IMR-90 (cell line): ENCODE results near the gene TUBGCP3. TPM values are rescaled to one million over a fixed set of nuclear protein-coding genes. Genes with fewer than 3 reads are reported as not detected.
A peak's percentile ranks its signal among the peaks of the same experiment; 100 is the strongest.

Source experiments
- ATAC-seq: fragments of 200-7000 bp; cut with Tn5 transposase; 2 replicates; pipeline ENCODE4 v1.9.1; 2020; ENCODE audit warnings: low read depth, mild to moderate bottlenecking, moderate library complexity
- BruUV-seq: library from RNA; stranded (reverse); fragments of 400-500 nt; replicated peaks from 2 replicates; lab custom pipeline; 2021; lab: Mats Ljungman, UMichigan
- CTCF ChIA-PET: fragments of 300-600 bp; formaldehyde crosslinking; extraction: SDS; loops from one replicate; lab custom pipeline; 2021; ENCODE audit warnings: antibody characterized with exemption; lab: Yijun Ruan, JAX
- POLR2A ChIA-PET: fragments of 300-600 bp; sonication (Branson Sonifier 250); formaldehyde crosslinking; loops from one replicate; lab custom pipeline; 2022; ENCODE audit warnings: antibody characterized with exemption; ENCODE audit not compliant: unreplicated experiment; lab: Charles Lee
- DNase-seq: peaks from one replicate; pipeline ENCODE4 v3.0.0; 2013
- H2AFZ ChIP-seq: replicated peaks from 2 replicates; pipeline ENCODE3; 2013; ENCODE audit warnings: low read length, mild to moderate bottlenecking; ENCODE audit not compliant: poor library complexity
- H2AK5ac ChIP-seq: 2 replicates; pipeline ENCODE4 v1.6.1; 2013; ENCODE audit warnings: low read depth, low read length, inconsistent platforms
- H2AK9ac ChIP-seq: replicated peaks from 2 replicates; pipeline ENCODE3; 2013; ENCODE audit warnings: mild to moderate bottlenecking, low read depth, low read length, moderate library complexity; ENCODE audit not compliant: poor library complexity
- H2BK120ac ChIP-seq: 2 replicates; pipeline ENCODE4 v1.6.1; 2013; ENCODE audit warnings: low read depth, low read length, inconsistent platforms
- H2BK15ac ChIP-seq: 3 replicates; pipeline ENCODE4 v1.6.1; 2013; ENCODE audit warnings: low read depth, low read length, inconsistent platforms
- H2BK20ac ChIP-seq: 2 replicates; pipeline ENCODE4 v1.6.1; 2013; ENCODE audit warnings: low read depth, mild to moderate bottlenecking, inconsistent platforms, low read length, moderate library complexity
- H2BK5ac ChIP-seq: 2 replicates; pipeline ENCODE4 v1.6.1; 2013; ENCODE audit warnings: mild to moderate bottlenecking, low read depth, low read length, inconsistent platforms; ENCODE audit not compliant: poor library complexity, severe bottlenecking
- H3K14ac ChIP-seq: replicated peaks from 2 replicates; pipeline ENCODE4 v1.6.1; 2013; ENCODE audit warnings: low read depth, low read length, inconsistent platforms
- H3K18ac ChIP-seq: 2 replicates; pipeline ENCODE4 v1.6.1; 2013; ENCODE audit warnings: low read depth, low read length, control low read depth
- H3K23ac ChIP-seq: 2 replicates; pipeline ENCODE4 v1.6.1; 2013; ENCODE audit warnings: low read depth, low read length, inconsistent platforms
- H3K27ac ChIP-seq: 2 replicates; pipeline ENCODE4 v1.5.1; 2013; ENCODE audit warnings: mild to moderate bottlenecking, control low read depth, low read length; ENCODE audit not compliant: insufficient read depth
- H3K27me3 ChIP-seq: 2 replicates; pipeline ENCODE4 v1.6.1; 2013; ENCODE audit warnings: low read length; ENCODE audit not compliant: control insufficient read depth, insufficient read depth
- H3K36me3 ChIP-seq: 2 replicates; pipeline ENCODE4 v1.6.1; 2013; ENCODE audit warnings: low read length, mixed read lengths; ENCODE audit not compliant: control insufficient read depth, insufficient read depth
- H3K4ac ChIP-seq: 2 replicates; pipeline ENCODE4 v1.6.1; 2013; ENCODE audit warnings: low read depth, low read length, inconsistent platforms
- H3K4me1 ChIP-seq: 2 replicates; pipeline ENCODE4 v1.6.1; 2013; ENCODE audit warnings: low read length, mixed read lengths; ENCODE audit not compliant: control insufficient read depth, insufficient read depth
- H3K4me2 ChIP-seq: 2 replicates; pipeline ENCODE4 v1.6.1; 2013; ENCODE audit warnings: low read depth, mild to moderate bottlenecking, control low read depth, low read length, moderate library complexity
- H3K4me3 ChIP-seq: 2 replicates; pipeline ENCODE4 v1.5.1; 2013; ENCODE audit warnings: low read depth, mild to moderate bottlenecking, control low read depth, low read length, moderate library complexity; ENCODE audit not compliant: insufficient read depth
- H3K56ac ChIP-seq: 2 replicates; pipeline ENCODE4 v1.6.1; 2013; ENCODE audit warnings: low read length, inconsistent platforms; ENCODE audit not compliant: insufficient read depth; ENCODE audit errors: extremely low read depth
- H3K79me1 ChIP-seq, 2 experiments: 2 replicates each; pipeline ENCODE4 v1.6.1; 2013; ENCODE audit warnings: low read length in 2 of 2, inconsistent platforms in 1 of 2, low read depth in 1 of 2
- H3K9ac ChIP-seq: 2 replicates; pipeline ENCODE4 v1.6.1; 2013; ENCODE audit warnings: low read depth, low read length, control low read depth
- H3K9me1 ChIP-seq: 2 replicates; pipeline ENCODE4 v1.6.1; 2013; ENCODE audit warnings: low read length, inconsistent platforms; ENCODE audit not compliant: insufficient read depth
- H3K9me3 ChIP-seq: 2 replicates; pipeline ENCODE4 v1.6.1; 2013; ENCODE audit warnings: low read length; ENCODE audit not compliant: control insufficient read depth, insufficient read depth
- H4K20me1 ChIP-seq: 2 replicates; pipeline ENCODE4 v1.6.1; 2013; ENCODE audit warnings: low read length, inconsistent platforms; ENCODE audit not compliant: insufficient read depth
- H4K5ac ChIP-seq: 2 replicates; pipeline ENCODE4 v1.6.1; 2013; ENCODE audit warnings: mild to moderate bottlenecking, low read depth, low read length, control low read depth
- H4K8ac ChIP-seq, 2 experiments: 2 replicates each; pipeline ENCODE4 v1.6.1; 2013; ENCODE audit warnings: low read depth in 2 of 2, low read length in 2 of 2, control low read depth in 1 of 2, inconsistent platforms in 1 of 2
- H4K91ac ChIP-seq: 2 replicates; pipeline ENCODE4 v1.6.1; 2013; ENCODE audit warnings: low read depth, low read length, inconsistent platforms; ENCODE audit not compliant: insufficient read depth
- BHLHE40 ChIP-seq: fragments of 150-350 bp; IDR thresholded peaks from 2 replicates; pipeline ENCODE4 v1.6.1; 2016; ENCODE audit warnings: mild to moderate bottlenecking, low read depth, low read length
- CEBPB ChIP-seq: IDR thresholded peaks from 2 replicates; pipeline ENCODE4 v1.6.1; 2012; ENCODE audit warnings: low read depth, low read length, improper control_type of control experiment
- CHD1 ChIP-seq: IDR thresholded peaks from 2 replicates; pipeline ENCODE4 v1.6.1; 2012; ENCODE audit warnings: low read depth, low read length, improper control_type of control experiment
- CTCF ChIP-seq: conservative IDR thresholded peaks from 2 replicates; pipeline ENCODE4 v1.5.1; 2012; ENCODE audit warnings: mild to moderate bottlenecking, low read depth, low read length, improper control_type of control experiment
- ELK1 ChIP-seq: fragments of 150-350 bp; IDR thresholded peaks from 2 replicates; pipeline ENCODE4 v1.6.1; 2016; ENCODE audit warnings: low read depth, mild to moderate bottlenecking, low read length, moderate library complexity, borderline replicate concordance
- FOS ChIP-seq: fragments of 150-350 bp; IDR thresholded peaks from 2 replicates; pipeline ENCODE4 v1.6.1; 2016; ENCODE audit warnings: low read depth, low read length
- MAFK ChIP-seq: IDR thresholded peaks from 2 replicates; pipeline ENCODE4 v1.6.1; 2012; ENCODE audit warnings: low read depth, low read length, improper control_type of control experiment
- MAZ ChIP-seq: IDR thresholded peaks from 2 replicates; pipeline ENCODE4 v1.6.1; 2012; ENCODE audit warnings: low read depth, mild to moderate bottlenecking, low read length, improper control_type of control experiment, moderate library complexity, borderline replicate concordance
- NFE2L2 ChIP-seq: fragments of 150-350 bp; IDR thresholded peaks from 2 replicates; pipeline ENCODE4 v1.6.1; 2016; ENCODE audit warnings: low read depth, mild to moderate bottlenecking, low read length
- RAD21 ChIP-seq: IDR thresholded peaks from 2 replicates; pipeline ENCODE4 v1.6.1; 2012; ENCODE audit warnings: low read length, improper control_type of control experiment
- RCOR1 ChIP-seq: IDR thresholded peaks from 2 replicates; pipeline ENCODE4 v1.6.1; 2012; ENCODE audit warnings: mild to moderate bottlenecking, low read length, improper control_type of control experiment; ENCODE audit not compliant: insufficient replicate concordance
- RFX5 ChIP-seq: IDR thresholded peaks from 2 replicates; pipeline ENCODE4 v1.8.0; 2012; ENCODE audit warnings: low read depth, mild to moderate bottlenecking, low read length, moderate library complexity
- SMC3 ChIP-seq: fragments of 150-350 bp; IDR thresholded peaks from 2 replicates; pipeline ENCODE4 v1.6.1; 2016; ENCODE audit warnings: low read depth, mild to moderate bottlenecking, antibody characterized with exemption, low read length, moderate library complexity
- USF2 ChIP-seq: fragments of 150-350 bp; IDR thresholded peaks from 2 replicates; pipeline ENCODE4 v1.6.1; 2017; ENCODE audit warnings: mild to moderate bottlenecking, antibody characterized with exemption, low read length, low read depth
- WGBS, 2 experiments: methylation state at CpG; one replicate each; pipeline versions ENCODE4 v1.1.5 to v1.1.7; 2013; ENCODE audit warnings: missing lambda C conversion rate in 2 of 2; ENCODE audit not compliant: insufficient read length in 1 of 2; ENCODE audit errors: extremely low coverage in 2 of 2; 5-methylcytosine and 5-hydroxymethylcytosine counted together
- dilution Hi-C: fragments of 300-500 bp; cut with HindIII; formaldehyde crosslinking; loops from one replicate; pipeline ENCODE4 v1.14.3; 2018; ENCODE audit warnings: low sequenced_read_pairs; ENCODE audit not compliant: unreplicated experiment
- in situ Hi-C: fragments of 300-500 bp; cut with MboI; formaldehyde crosslinking; loops from 3 replicates; pipeline ENCODE4 v1.14.3; 2019; ENCODE audit warnings: low sequenced_read_pairs, inconsistent platforms, mixed read lengths
- intact Hi-C: fragments of 100-400 bp; cut with micrococcal nuclease; formaldehyde crosslinking; loops from 2 replicates; pipeline ENCODE4 v1.10.0; 2022
- polyA plus RNA-seq, 3 experiments: library from polyadenylated mRNA; depleted of rRNA; stranded (reverse); fragments of >200 nt; gene quantifications; 2 replicates each; pipeline ENCODE4 v1.2.3, GENCODE V29; 2012; ENCODE audit warnings: low replicate concordance in 1 of 3
- total RNA-seq: library from RNA; depleted of rRNA; stranded (reverse); fragments of >200 nt; gene quantifications from 2 replicates; pipeline ENCODE4 v1.2.3, GENCODE V29; 2012

Gene TUBGCP3
- total and polyA plus RNA-seq, 2 of the 4 experiments (the other 2 are of a cell fraction), result 16.0 to 17.8 TPM

GRCh38 chr13:112637017-112637801, 49.3 kb upstream of the TUBGCP3 start:
- peaks cover 59% of the 10 kb centered on the region for H3K27me3 ChIP-seq
- intact Hi-C loops, result no loop called here

More at GRCh38 chr13:112637017-112637801, 49.3 kb upstream of the TUBGCP3 start:
- Histone ChIP-seq H3K4ac (no peak overlapping the region), H3K56ac (no peak overlapping the region), H4K8ac (no peak overlapping the region), H2BK5ac (no peak overlapping the region), H2AK9ac (no peak overlapping the region), H4K20me1 (no peaks in the 10 kb centered on the region), H3K36me3 (no peaks in the 10 kb centered on the region), H3K79me1 (no peaks in the 10 kb centered on the region), H3K4me1 (0 out of 2 replicates have a peak, but pooled peaks cover 2% of the 10 kb centered on the region), H2BK120ac (no peak overlapping the region), H3K27ac (no peak overlapping the region), H3K9ac (no peak overlapping the region), H4K5ac (no peak overlapping the region), H2BK20ac (no peak overlapping the region), H3K23ac (no peak overlapping the region), H4K91ac (no peak overlapping the region), H3K18ac (no peak overlapping the region), H3K4me2 (no peak overlapping the region), H2AFZ (peak overlapping the region; percentile 37), H3K9me3 (no peaks in the 10 kb centered on the region), H3K14ac (no peak overlapping the region), H3K9me1 (no peaks in the 10 kb centered on the region), H2BK15ac (no peak overlapping the region), H2AK5ac (no peak overlapping the region), H3K4me3 (no peak overlapping the region)
- 76% methylated on average over 3 of the region's 27 CpGs; no CpG with 5 or more reads in 1 of the 2 experiments for WGBS, 2 experiments
- dilution Hi-C loops, result no loop called here
- peak; percentile 61 for ATAC-seq
- ChIA-PET CTCF (no interaction called here), POLR2A (no interaction called here)
- no TSS peak for BruUV-seq
- in situ Hi-C loops, result no loop called here
- DNase-seq, result no peak
- TF ChIP-seq FOS, result no peak
- TF ChIP-seq ELK1, result no peak
- TF ChIP-seq CHD1, result no peak
- TF ChIP-seq RCOR1, result no peak
- no peak for TF ChIP-seq RFX5
- no peak for TF ChIP-seq NFE2L2
- no peak for TF ChIP-seq RAD21
- TF ChIP-seq CEBPB, result no peak
- TF ChIP-seq BHLHE40, result no peak
- TF ChIP-seq MAFK, result no peak
- no peak for TF ChIP-seq SMC3
- TF ChIP-seq USF2, result no peak
- TF ChIP-seq CTCF, result no peak
- no peak for TF ChIP-seq MAZ
